Measurements from ENCODE around the gene ILDR2.

GRCh38 chr1:166960858-166961474 is 14.4 kb downstream of the ILDR2 start:
- no peak for TF ChIP-seq EZH2 (IDR thresholded peaks at IDR 0.05; ENCODE audit: insufficient read depth, poor library complexity, severe bottlenecking)
- TF ChIP-seq EZH2phosphoT487 (IDR thresholded peaks at IDR 0.05; ENCODE audit: insufficient read depth, low read depth): no peak

Measured in GM23248 (cell line).